GM15510 (cell line): ENCODE measurements around the gene EIF4B.
A peak's percentile ranks its signal among the peaks of the same experiment; 100 is the strongest.

Source experiments
- POLR2A ChIP-seq: IDR thresholded peaks from 3 replicates; pipeline ENCODE4 v1.6.1; 2011; ENCODE audit warnings: borderline replicate concordance; ENCODE audit not compliant: insufficient read length; ENCODE audit errors: extremely low read depth

Gene EIF4B

DNA sequence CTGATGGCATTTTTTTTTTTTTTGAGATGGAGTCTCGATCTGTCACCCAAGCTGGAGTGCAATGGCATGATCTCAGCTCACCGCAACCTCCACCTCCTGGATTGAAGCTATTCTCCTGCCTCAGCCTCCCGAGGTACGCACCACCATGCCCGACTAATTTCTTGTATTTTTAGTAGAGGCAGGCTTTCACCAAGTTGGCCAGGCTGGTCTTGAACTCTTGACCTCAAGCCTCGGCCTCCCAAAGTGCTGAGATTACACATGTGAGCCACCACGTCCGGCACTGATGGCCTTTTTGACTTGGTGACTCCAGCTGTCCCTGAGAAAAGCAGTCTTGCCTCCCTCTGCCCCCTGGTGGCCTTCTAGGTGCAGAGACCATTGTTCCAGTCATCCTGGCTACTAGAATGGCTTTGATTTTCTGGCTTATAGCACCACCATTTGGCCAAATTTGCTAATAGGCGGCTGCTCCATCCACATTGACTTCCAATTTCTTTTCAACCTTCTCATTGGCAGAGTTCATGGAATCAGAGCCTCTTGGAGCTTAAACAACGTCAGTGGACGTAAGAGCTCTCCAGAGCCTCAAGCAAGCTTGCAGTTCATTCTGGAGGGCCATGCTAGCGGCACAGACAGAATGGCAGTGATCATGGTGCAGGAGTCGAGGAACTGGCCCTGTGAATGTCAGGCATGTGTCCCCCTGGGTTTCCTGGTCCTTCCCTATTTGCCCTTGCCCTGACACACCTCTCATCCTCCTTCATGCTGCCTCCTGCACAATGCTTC lies 25.4 kb upstream of the EIF4B start:
- no peak for TF ChIP-seq POLR2A

DNA sequence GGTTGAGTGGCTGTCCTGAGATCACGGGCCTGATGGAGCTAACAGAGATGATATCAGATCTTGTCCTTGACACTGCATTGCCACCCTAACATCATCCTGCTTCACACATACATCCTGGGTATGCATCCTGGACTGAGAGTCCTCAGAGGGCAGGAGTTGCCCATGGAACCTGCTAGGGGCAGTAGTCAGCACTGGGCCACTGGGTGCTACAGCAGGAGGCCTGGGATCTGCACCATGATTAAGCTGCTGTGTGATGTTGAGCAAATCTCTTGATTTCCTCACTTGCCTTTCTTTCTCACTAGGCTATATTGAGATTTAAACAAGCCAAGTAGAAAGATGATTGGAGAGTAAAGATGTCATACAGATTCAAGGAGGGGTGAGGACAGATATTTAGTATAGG lies 22.1 kb upstream of the EIF4B start:
- no peak for TF ChIP-seq POLR2A

DNA sequence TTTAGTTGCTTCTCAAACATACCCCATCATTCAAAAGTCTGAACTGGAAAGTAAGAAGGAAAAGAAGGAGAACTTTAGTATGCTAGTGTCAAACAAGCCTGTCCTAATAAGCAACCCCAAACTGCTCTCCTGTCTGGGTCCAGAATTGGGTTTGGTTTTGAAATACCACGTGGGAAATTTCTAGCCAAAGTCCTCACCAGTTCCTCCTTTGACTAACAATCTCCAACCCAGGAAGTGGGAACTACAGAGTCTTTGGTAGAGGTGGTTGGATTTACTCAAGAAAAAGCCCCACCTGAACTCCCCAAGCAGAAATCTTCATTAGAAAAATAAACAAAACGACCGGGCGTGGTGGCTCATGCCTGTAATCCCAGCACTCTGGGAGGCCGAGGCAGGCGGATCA lies 17.4 kb upstream of the EIF4B start:
- no peak for TF ChIP-seq POLR2A

DNA sequence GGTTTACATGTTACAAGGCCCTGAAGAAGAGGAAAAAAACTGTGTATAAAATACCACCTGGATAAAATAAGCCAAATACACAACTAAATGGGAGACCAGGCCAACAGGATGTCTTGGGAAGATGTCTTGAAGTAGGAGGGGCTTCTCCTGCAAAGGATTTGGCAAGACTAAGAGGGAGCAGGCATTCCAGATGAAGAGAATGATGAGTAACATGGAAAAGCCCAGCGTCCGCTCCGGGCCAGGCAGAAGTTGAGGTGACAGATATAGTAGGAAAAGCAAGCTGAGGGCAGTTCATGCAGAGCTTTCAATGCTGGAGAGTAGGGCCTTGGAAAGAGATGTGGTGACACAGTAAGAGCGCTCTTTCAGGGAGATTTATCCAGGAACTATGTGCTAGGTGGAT lies 16.1 kb upstream of the EIF4B start:
- TF ChIP-seq POLR2A = no peak

DNA sequence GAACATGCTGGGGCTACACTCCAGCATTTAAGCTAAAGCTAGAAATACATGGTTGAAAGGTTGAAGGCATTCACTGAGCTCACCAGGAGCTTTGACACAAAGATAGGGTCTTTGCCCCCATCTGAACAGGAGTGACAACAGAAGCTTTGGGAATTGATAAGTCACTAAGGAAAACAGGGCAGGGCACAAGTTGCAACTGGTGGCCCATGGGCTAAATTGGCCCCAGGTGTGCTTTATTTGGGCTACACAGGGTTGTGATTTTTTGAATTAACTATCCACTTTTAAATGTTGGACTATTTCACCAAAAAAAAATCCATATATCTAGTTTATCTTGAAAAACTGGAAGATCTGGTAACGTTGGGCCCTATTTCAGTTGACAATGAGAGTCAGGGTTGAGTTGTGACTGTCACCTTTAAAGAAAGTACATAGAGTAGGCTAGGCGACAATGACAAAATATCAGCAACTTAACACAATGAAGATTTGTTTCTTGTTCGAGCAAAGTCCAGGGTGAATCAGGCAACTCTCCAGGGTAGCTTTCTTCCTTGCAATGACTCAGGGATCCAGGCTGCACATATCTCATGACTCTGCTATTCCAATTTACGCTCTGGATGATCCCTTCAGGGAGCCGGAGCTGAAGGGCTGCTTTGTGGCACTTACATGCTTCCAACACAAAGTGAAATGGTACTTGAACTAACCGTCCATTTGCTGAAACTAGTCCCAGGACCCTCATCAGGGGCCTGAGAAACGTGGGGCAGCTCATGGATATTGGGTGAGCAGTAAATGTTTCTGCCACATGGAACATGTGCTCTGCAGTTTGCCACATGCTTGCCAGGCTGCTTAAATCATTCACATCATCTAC lies 13.3 kb upstream of the EIF4B start:
- TF ChIP-seq POLR2A = no peak

DNA sequence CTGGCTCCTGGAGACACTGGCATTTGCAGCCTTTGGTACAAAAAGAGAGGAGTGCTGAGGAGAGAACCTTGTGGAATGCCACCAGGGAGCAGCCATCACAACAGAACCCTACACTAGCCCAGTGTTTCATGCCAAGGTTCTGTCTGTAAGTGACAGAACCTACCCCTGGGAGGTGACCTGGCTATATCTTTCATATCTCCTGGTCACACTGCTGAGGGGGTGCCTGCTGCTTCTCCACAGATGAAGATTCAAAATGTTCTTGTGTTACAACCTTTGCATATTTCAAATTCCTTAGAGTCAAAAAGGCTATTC lies 12.7 kb upstream of the EIF4B start:
- no peak for TF ChIP-seq POLR2A

DNA sequence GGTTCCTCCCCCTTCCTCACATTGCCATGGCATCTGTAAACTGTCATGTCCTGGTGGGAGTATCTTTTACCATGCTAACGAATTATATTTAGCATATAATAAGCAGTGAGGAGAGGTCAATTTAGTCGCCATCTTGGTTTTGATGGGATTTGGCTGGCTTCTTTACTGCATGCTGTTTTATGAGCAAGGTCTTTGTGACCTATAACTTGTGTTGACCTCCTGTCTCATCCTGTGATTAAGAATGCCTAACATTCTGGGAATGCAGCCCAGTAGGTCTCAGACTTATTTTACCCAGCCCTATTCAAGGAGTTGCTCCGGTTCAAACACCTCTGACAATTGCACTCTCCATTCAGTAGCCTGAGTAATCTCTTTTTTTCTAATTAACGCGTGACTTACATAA lies 2.1 kb upstream of the EIF4B start:
- no peak for TF ChIP-seq POLR2A

DNA sequence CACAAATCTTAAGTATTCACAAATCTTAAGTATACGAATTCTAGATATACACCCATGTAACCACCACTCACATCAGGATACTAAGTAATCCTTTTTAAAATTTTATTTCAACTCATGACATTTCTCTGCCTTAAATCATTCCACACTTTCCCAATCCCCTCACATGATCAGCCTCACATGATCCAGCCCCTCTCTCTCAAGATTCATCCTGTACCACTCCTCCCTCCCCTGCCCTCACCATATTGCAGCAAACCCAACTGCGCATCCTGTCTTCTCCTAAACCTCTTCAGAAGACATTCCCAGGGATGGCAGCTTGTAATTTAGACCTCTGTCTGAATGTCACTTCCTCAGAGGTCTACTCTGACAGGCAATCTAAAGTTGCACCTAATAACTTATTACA lies 1.7 kb upstream of the EIF4B start:
- TF ChIP-seq POLR2A = no peak

DNA sequence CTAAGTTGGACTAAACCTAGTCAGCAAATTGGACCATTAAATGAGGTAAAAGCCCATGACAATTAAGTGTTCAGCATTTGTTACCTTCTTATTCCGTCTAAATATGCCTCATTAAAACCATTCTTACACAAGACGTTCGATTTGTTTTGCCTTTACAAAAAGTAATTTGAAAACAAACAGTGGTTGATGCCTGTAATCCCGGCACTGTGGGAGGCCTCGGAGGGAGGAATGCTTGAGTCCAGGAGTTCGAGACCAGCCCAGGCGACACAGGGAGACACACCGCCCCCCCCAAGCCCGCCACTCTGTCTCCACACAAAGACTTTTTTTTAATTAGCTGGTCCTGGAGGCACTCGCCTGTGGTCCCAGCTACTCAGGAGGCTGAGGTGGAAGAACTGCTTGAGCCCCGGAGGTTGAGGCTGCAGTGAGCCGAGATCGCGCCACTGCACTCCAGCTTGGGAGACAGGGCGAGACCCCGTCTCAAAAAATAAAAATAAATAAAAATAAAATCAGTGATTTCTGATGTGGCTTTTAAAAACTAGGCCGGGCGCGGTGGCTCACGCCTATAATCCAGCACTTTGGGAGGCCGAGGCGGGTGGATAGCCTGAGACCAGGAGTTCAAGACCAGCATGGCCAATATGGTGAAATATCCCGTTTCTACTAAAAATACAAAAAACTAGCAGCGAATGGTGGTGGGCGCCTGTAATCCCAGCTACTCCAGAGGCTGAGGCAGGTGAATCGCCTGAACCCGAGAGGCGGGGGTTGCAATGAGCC lies 856 bp upstream of the EIF4B start:
- no peak for TF ChIP-seq POLR2A

DNA sequence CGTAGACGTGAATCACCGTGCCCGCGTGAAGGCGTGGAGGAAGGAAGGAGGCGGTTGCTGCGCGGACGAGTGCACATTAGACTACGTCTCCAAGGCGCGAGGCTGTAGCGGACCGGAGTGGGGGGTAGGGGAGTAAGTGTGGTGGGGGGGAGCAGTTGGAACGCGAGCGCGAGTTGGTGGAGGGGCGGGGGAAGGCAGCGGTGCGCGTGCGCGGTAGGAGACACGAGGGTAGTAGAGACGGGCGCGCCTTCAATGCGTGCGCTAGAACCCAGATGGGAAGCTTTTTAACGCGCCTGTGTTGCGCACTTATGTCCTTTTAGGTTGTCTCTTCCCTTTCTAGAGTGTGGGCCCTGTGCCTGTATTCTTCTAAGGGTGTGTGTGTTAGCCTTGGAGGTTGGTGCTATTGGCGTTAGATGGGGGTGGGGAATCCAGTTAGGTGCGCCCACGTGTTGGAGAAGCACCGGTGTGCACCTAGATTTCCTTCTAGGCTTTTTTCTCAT lies 604 bp downstream of the EIF4B start:
- peak; percentile 39 for TF ChIP-seq POLR2A

DNA sequence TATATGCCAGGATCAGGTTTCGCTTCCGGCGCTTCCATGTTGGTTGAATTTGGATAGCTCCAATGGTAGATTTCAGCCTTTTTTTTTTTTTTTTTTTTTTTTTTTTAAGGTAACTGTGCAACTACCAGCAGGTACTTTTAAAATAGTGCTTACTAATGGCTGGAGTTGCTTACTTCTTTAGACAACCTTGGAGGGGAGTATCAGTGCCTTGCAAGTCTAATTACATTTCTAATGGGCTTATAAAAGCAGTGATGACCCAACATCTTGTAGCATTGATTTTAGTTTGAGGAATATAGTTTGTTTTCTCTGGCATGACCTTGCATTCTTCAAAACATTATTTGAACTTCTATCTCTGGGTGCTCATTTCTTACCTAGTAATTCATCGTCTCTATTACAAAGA lies 1.1 kb downstream of the EIF4B start:
- no peak for TF ChIP-seq POLR2A

DNA sequence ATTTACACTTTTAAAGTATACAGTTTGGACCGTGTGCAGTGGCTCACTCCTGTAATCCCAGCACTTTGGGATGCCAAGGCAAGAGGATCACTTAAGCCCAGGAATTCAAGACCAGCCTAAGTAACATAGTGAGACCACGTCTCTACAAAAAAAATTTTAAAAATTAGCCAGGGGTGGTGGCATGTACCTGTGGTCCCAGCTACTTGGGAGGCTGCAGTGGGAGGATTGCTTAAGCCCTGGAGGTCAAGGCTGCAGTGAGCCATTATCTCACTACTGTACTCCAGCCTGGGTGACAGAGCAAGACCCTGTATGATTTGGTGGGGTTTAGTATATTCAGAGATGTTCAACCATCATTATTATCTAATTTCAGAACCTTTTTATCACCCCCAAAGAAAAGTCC lies 4.7 kb downstream of the EIF4B start:
- TF ChIP-seq POLR2A = no peak

DNA sequence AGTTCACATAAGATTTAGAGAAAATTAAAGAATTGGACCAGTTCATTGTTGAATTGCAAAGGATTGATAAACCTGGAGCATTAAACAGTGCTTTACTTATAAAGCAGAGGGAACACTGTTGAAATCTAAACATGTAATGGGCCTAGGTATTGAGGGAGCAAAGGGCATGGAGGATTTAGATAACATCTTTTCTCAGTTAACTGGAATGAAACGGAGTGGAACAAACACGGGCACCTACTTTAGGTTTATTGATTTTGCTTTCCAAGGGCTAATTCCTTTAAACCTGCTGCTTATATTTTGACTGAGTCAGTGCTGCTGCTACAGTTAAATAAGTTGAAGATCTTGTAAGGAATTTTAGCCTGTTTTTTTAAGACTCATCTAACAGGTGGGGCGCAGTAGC lies 5.6 kb downstream of the EIF4B start:
- no peak for TF ChIP-seq POLR2A

DNA sequence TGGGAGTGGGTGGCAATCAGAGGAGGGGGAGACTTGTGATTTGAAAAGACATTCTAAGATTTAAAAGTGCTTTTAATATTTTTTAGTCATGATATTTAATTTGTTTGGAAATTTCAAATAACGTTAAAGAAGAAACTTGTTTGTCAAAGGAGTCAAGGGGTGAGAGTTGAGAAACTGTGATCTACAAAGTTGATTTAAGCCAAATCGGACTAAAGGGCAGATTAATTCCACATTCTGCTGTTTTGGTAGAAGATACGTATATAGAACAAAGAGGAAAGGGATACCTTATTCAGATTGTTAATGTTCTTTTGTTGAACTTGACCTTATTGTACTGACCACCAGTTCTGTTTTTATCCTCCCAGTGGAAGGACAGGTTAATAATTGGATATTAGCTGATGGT lies 6.7 kb downstream of the EIF4B start:
- TF ChIP-seq POLR2A = no peak

DNA sequence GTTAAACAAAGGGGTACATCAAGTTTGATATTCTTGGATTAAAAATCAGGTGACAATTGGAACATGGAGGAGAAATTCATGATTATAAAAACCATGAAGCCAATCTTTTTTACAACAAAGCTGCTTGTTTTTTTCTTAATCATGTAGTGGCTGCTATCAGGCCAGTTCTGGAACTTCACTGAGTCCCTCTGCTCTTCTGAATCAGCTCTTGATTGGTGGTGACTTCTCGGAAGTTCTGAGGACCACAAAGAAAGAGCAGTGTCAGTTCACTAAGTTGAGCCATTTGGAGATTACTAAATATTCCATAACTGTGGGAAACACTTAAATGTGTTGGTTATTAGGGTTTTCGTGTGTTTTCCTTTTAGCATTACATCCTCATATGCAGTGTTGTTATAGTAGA lies 8.5 kb downstream of the EIF4B start:
- no peak for TF ChIP-seq POLR2A
